Stimulated activated CD4-positive, alpha-beta T cell treated with anti-CD3 and anti-CD28 coated beads, TNF-alpha, amount 100 ng/mL, for 4 hours (primary cell): ENCODE measurements around the gene MGAT5.

Source experiments
- DNase-seq, 3 experiments: peaks; one replicate each; pipeline ENCODE4 v3.0.0-alpha.2; 2020; ENCODE audit warnings: low read depth in 3 of 3

MGAT5 gene

GRCh38 chr2:134305109-134305491 is 51.2 kb downstream of the MGAT5 start:
- no peak for DNase-seq

- DNase-seq: no peak
These were observed 52.6 kb downstream of the MGAT5 start for GRCh38 chr2:134306521-134306920.

DNA sequence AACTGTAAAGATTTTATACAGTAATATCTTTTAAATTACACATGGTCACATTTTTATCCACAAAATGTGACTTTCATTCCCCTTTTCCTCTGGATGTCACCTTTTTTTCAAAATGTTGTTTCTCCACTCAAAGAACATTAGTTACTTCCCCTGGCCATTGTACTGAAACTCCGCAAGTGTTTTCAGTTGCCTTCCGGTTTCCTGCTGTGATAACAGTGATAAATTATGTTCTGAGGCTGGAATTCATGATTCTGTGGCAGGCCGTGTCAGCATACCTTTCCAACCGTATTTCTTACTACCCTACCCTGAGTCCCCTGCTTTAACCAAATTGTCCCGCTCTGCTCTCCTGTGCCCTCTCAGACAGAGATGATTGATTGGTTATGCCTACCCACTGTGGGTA is 53.5 kb downstream of the MGAT5 start:
- no peak for DNase-seq

DNA sequence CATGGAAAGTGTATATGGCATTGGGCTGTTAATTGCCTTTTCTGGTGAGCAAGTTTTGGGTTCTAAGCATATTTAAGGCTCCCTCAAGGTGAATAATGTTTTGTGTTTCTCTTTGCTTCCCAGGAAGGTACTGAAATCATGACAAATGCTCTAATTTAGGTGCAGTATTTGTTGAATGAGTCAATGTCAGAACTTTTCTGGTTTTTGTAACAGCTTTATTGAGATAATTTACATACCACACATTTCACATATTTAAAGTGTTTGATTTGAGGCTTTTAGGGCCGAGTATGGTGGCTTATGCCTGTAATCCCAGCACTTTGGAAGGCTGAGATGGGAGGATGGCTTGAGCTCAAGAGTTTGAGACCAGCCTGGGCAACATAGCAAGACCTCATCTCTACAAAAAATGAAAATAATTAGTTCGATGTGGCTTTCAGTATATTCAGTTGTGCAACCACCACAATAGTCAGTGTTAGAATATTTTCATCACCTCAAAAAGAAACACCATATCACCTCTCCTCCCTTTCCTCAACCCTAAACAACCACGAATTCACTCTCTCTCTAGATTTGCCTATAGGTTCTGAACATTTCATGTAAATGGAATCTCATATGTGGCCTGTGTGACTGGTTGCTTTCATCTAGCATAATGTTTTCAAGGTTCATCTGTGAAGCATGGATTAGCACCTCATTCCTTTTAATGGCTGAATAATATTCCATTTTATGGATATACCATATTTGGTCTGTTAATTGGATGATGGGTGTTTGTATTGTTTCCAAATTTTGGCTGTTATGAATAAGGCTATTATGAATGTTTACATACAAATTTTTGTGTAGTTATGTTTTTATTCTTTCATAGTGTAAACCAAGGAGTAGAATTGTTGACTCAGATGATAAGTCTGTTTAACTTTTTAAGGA is 54.9 kb downstream of the MGAT5 start:
- no peak for DNase-seq

- DNase-seq: no peak
These were observed 56.5 kb downstream of the MGAT5 start for GRCh38 chr2:134310107-134311079.

GRCh38 chr2:134312482-134312881 is 58.6 kb downstream of the MGAT5 start:
- no peak for DNase-seq

DNA sequence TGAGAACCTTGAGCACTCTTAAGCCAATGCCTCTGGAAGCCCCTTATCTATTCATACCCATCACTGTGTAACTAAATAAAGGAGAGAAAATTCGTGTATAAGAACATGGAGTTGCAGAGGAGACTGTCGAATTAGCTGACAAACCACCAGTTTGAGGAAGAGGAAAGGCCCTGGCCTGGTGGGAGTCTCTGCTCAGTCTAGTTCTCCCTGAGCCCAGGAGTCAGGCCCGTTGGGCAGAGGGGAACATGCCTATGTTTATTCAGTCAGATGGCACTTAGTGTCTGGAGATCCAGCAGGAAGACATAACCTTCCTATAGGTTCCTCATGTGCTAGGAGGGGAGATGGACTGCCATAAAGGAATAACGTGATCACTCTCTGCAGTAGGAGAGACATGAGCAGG is 60.3 kb downstream of the MGAT5 start:
- no peak for DNase-seq

- DNase-seq: no peak
These were observed 61.0 kb downstream of the MGAT5 start for GRCh38 chr2:134314681-134315368.

GRCh38 chr2:134315471-134315870 is 61.6 kb downstream of the MGAT5 start:
- DNase-seq: no peak

GRCh38 chr2:134319596-134320254 is 65.9 kb downstream of the MGAT5 start:
- DNase-seq: no peak

DNA sequence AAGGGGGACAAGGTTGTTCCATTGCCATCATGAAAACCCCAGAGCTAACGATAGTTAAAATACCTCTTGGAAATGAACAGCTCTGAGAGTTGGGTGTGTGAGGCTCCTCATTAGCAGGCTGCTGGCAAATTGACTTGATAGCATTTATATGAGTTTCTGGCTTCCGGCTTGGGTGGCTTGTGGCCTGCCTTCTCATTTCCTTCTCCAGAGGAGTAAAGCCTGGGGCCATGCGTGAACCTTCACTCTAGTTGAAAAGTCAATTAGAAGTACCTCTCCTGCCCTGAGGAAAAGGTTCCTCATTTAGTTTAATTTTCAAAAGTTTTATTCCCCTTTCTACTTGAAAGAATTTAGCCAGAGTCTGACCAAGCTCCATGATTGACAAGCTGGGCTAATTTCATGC is 67.1 kb downstream of the MGAT5 start:
- DNase-seq: peak in 1 of 3 experiments; percentile 17

DNA sequence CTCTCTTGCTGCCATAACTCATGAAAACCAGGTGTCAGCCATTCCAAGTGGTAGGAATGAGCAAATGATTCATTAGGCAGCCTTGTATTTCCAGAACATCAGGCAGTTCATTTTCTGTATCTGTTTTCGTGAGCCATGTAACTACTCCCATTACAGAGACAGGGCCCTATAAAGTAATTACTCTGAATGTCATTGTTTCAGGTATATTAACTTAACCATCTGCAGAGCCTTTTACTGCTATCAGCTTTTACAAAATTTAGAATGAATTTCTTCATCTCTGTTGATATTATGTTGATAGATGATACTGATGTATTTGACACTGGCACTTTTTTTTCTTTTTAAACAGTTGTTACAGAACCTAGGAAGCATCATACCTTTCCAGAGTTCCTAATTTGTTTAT is 69.9 kb downstream of the MGAT5 start:
- no peak for DNase-seq

GRCh38 chr2:134324430-134324829 is 70.6 kb downstream of the MGAT5 start:
- DNase-seq: no peak

DNA sequence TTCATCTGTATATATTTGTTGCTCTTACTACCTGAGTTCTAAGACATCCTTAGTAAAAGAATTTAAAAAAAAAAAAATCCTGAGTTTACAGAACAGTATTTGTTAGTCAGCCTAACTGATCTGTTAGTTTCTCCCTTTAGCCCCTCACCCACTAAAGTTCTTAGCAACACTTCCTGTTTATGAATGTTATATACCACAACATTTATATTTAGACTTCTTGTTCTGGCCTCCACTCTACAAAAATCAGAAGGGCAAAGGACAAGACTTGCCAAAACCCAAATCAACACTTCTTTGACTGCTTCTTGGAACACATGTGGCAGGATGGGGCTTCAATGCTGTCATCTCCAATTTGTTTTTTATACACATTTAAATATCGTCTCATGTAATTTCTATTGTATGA is 71.1 kb downstream of the MGAT5 start:
- DNase-seq: no peak

- no peak for DNase-seq
These were observed 71.8 kb downstream of the MGAT5 start for GRCh38 chr2:134325696-134326095.

DNA sequence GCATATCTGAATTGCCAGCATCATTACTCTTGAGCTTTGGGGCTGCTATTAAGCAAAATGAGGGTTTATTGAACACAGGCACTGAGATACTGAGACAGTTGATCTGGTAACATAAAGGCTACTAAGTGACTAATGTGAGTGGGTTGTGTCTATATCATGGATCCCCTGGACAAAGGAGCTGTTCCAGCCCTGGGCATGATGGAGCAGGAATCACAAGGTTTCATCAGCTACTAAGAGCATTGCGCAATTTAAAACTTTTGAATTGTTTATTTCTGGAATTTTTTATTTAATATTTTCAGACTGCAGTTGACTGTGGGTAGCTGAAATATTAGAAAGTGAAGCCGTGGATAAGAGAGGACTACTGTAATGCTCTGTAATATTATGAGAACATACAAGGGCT is 73.5 kb downstream of the MGAT5 start:
- no peak for DNase-seq

DNA sequence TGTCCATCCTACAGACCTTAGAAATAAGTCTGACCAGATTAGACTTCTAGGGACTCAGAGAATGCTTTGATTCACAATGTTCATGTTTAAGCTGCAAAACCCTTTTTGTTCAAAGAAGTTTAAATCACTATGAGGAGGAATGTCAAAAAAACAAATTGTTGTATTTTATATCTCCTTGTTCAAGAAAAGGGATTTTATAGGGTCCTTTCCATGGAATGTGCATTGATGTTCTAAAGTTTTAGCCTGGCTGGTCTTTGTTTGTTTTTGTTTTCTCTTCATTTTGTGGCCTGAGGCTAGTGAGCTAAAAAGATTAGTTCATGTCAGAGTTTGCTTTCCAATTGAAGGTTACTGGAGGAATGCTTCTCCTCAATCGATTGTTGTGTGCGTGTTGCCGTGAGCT is 77.2 kb downstream of the MGAT5 start:
- DNase-seq: no peak

GRCh38 chr2:134333646-134334189 is 79.8 kb downstream of the MGAT5 start:
- no peak for DNase-seq

DNA sequence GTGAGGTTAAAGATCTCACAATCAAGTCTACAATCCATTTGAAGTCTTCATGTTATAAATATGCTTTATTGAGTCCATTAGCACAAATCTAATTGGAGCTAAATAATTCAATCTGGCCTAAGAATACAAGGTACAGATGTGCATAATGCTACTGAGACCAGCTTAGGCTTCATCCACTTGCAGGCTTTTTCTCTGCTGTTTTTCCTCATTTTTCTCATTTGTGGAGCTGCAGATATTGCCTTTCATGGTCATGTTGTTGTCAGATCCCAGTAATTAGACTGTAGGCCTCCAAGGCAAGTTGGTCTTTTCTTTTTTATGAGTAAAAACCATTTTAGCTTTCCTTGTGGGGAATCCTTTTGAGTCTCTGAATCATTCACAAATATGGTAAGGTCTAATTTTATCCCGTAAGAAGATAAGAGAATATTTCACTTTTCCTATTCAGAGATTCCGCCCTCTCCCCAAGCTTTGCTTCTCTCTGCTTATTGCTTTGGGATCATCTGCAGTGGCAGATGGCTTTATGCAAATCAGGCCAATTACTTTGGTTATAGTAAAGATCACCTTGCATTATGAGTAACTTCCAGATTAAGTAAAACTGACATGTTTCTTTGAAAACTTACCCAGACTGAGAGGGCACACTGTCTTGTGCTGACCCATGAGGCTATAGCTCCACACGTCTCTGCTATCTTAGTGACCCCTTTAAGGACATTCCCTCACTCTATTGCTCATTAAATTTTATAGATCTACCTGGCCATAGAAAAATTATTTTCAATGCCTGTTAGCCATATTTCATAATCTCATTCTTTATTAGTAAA is 80.9 kb downstream of the MGAT5 start:
- no peak for DNase-seq

DNA sequence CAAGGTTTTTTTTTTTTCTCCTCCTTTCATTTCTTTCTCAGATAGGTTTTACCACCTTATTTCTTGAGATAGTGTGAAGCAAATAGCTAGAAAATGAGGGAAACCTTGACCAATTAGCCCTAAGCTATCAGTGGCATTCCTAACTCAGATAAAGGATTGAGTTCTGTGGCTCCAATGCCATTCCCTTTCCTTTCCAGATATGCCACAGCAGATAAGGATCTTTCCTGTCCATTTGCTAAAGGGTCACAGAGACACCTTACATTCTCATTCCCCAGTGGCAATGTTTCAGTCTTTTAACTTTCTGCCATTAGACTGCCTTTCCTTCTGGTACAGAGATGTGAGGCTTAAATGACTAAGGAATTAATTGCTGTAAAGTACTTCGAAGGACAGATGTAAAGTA is 81.7 kb downstream of the MGAT5 start:
- no peak for DNase-seq
